Large intestine (tissue), 3 donors: Measurements from ENCODE around the gene GPER1. TPM values are rescaled to one million over a fixed set of nuclear protein-coding genes. Genes with fewer than 3 reads are reported as not detected.
"Not testable (repeated sequence)": the region's sequence is repeated elsewhere in the genome, so short reads cannot be mapped to it uniquely, and the experiment has no call there.

Experiments
- DNase-seq, 2 donors: peaks; one replicate each; pipeline versions ENCODE4 v3.0.0 to v3.0.0-alpha.2; 2013
- H3K27ac ChIP-seq: one replicate; pipeline ENCODE4 v1.5.1; 2013; ENCODE audit warnings: low read length
- H3K27me3 ChIP-seq: 2 replicates; pipeline ENCODE4 v1.6.1; 2013; ENCODE audit warnings: low read length; ENCODE audit not compliant: control insufficient read depth, insufficient read depth
- H3K36me3 ChIP-seq: 2 replicates; pipeline ENCODE4 v1.6.1; 2013; ENCODE audit warnings: low read length; ENCODE audit not compliant: control insufficient read depth, insufficient read depth
- H3K4me1 ChIP-seq: one replicate; pipeline ENCODE4 v1.6.1; 2013; ENCODE audit warnings: low read length; ENCODE audit not compliant: control insufficient read depth, insufficient read depth
- H3K4me3 ChIP-seq: one replicate; pipeline ENCODE4 v1.5.1; 2013; ENCODE audit warnings: low read length
- H3K9me3 ChIP-seq: one replicate; pipeline ENCODE4 v1.6.1; 2013; ENCODE audit warnings: mild to moderate bottlenecking, low read depth, low read length, moderate library complexity; ENCODE audit not compliant: control insufficient read depth
- WGBS: methylation state at CpG from one replicate; pipeline ENCODE4 v1.1.5; 2013; ENCODE audit warnings: low lambda C conversion rate; ENCODE audit not compliant: insufficient coverage; 5-methylcytosine and 5-hydroxymethylcytosine counted together
- polyA plus RNA-seq: library from polyadenylated mRNA; unstranded; fragments of 120-200 nt; gene quantifications from one replicate; pipeline ENCODE4 v1.2.1, GENCODE V29; 2013

GPER1 gene
- polyA plus RNA-seq, 1 donor: 1.1 TPM

DNA sequence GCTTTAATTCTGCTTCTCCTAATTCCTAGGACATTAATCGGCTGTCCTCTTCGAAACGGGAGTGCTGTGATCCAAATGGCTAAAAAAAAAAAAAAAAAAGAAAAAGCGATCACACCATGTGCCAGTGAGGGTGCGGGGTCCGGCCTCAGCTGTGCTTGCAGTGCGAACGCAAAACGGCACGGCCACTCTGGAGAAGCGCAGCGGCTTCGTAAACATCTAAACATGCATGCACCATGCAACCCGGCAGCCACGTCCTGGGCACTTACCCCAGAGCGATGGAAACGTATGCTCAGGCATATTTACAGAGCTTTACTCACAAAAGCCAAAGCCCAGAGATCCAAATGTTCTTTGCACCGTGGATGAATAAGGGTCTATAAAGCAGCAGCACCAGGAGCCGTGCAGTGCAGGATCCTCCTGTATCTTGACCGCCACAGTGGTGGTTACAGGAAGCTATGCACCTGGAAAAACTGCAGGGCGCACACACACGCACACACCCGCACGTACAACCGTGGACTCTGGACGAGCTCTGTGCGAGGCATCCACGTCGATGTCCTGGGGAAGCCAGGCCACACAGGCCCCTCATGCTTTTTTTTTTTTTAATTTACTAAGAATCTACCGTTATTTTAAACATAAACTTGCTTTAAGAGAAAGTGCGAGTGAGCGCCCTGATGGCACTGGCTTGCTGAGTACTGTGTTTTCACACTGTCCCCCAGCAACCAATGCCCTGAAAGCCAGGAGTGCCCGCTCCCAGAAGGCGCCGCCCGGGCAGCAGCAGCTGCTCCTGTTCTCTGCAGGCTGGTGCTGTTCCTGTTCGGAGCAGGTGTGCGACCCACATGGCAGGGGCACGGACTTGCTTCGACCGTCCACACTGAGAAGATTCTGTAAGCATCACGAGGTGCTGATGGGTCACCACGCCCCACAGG is 25.0 kb downstream of the GPER1 start:
- no peaks in the 10 kb centered on the region for H3K4me1 ChIP-seq
- no peak overlapping the region for H3K4me3 ChIP-seq
- H3K9me3 ChIP-seq: no peaks in the 10 kb centered on the region
- peaks cover 3% of the 10 kb centered on the region for H3K36me3 ChIP-seq
- H3K27me3 ChIP-seq: no peaks in the 10 kb centered on the region
- 85% methylated on average over 3 of the region's 43 CpGs for WGBS
- H3K27ac ChIP-seq: no peak overlapping the region
- no peak for DNase-seq

GRCh38 chr7:1113548-1113885 is 25.6 kb downstream of the GPER1 start:
- Histone ChIP-seq H3K4me3 (no peak overlapping the region), H3K9me3 (no peaks in the 10 kb centered on the region), H3K4me1 (no peaks in the 10 kb centered on the region), H3K27ac (no peak overlapping the region), H3K36me3 (peaks cover 3% of the 10 kb centered on the region), H3K27me3 (no peaks in the 10 kb centered on the region)
- DNase-seq: no peak
- no CpG with 5 or more reads among the region's 18 CpGs for WGBS

- DNase-seq: no peak
- Histone ChIP-seq H3K4me1 (no peaks in the 10 kb centered on the region), H3K27me3 (no peaks in the 10 kb centered on the region), H3K36me3 (peaks cover 3% of the 10 kb centered on the region), H3K4me3 (no peak overlapping the region), H3K9me3 (no peaks in the 10 kb centered on the region), H3K27ac (no peak overlapping the region)
- no CpG with 5 or more reads among the region's 13 CpGs for WGBS
Observed at GRCh38 chr7:1114088-1114487, 26.2 kb downstream of the GPER1 start.

DNA sequence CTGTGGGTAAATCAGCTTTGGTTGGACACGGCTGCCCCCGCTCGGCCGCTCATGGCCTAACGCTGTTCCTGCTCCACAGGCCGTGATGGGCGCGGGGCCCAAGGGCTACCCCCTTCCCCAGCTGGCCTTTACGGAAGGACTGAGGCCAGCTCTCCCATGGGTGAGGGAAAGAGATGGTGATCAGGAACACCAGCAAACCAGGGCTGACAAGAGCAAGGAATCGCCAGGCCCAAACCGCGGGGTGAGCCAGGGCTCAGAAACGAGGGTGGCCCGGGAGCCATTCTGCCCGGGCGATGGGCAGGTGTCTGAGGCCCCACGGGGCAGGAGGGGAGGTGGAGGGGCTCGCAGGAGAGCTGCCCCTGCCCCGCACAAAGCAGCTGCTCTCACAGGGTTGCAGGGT is 26.6 kb downstream of the GPER1 start:
- H3K27ac ChIP-seq: no peak overlapping the region
- no peaks in the 10 kb centered on the region for H3K9me3 ChIP-seq
- no peaks in the 10 kb centered on the region for H3K4me1 ChIP-seq
- DNase-seq: no peak
- H3K27me3 ChIP-seq: no peaks in the 10 kb centered on the region
- H3K4me3 ChIP-seq: no peak overlapping the region
- H3K36me3 ChIP-seq: peaks cover 3% of the 10 kb centered on the region
- WGBS: no CpG with 5 or more reads among the region's 19 CpGs

GRCh38 chr7:1115171-1116045 is 27.5 kb downstream of the GPER1 start:
- not testable (repeated sequence) for H3K27me3 ChIP-seq

GRCh38 chr7:1116383-1117008 is 28.6 kb downstream of the GPER1 start:
- H3K27me3 ChIP-seq, H3K27ac ChIP-seq, H3K4me3 ChIP-seq, H3K9me3 ChIP-seq, DNase-seq, H3K4me1 ChIP-seq, H3K36me3 ChIP-seq: not testable (repeated sequence)
- no CpG with 5 or more reads among the region's 49 CpGs for WGBS

More at GRCh38 chr7:1115171-1116045, 27.5 kb downstream of the GPER1 start:
- no CpG with 5 or more reads among the region's 44 CpGs for WGBS
- not testable (repeated sequence) for H3K36me3 ChIP-seq, H3K27ac ChIP-seq, DNase-seq, H3K4me3 ChIP-seq, H3K9me3 ChIP-seq, H3K4me1 ChIP-seq

DNA sequence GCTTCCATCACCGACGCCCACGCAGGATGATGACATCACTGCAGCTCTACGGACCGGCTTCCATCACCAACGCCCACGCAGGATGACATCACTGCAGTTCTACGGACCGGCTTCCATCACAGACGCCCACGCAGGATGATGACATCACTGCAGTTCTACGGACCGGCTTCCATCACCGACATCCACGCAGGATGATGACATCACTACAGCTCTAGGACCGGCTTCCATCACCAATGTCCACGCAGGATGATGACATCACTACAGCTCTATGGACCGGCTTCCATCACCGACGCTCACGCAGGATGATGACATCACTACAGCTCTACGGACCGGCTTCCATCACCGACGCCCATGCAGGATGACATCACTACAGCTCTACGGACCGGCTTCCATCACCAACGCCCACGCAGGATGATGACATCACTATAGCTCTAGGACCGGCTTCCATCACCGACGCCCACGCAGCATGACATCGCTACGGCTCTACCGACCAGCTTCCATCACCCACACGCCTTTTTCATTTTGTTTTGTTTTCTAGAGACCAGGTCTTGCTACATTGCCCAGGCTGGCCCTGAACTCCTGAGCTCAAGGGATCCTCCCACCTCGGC is 29.5 kb downstream of the GPER1 start:
- H3K9me3 ChIP-seq: no peaks in the 10 kb centered on the region
- DNase-seq: no peak
- H3K36me3 ChIP-seq: peaks cover 3% of the 10 kb centered on the region
- H3K4me1 ChIP-seq: no peaks in the 10 kb centered on the region
- H3K27me3 ChIP-seq: no peaks in the 10 kb centered on the region
- H3K4me3 ChIP-seq: no peak overlapping the region
- WGBS: 96% methylated on average over 5 of the region's 38 CpGs
- H3K27ac ChIP-seq: no peak overlapping the region

DNA sequence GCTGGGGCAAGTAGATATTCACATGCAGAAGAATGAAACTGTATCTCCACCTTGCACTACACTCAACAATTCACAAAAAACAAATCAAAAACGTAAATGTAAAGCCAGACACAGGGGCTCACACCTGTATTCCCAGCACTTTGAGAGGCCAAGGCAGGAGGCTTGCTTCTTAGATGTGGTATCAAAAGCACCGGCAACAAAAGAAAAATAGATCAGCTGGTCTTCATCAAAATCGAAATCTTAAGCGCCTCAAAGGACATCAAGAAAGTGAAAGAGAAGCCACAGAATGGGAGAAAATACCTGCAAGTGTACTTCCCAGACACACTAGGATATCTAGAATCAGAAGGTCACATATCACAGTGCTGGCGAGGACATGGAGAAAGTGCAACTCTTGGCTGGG is 31.3 kb downstream of the GPER1 start:
- H3K27ac ChIP-seq: no peak overlapping the region
- no peaks in the 10 kb centered on the region for H3K27me3 ChIP-seq
- H3K4me1 ChIP-seq: peaks cover 7% of the 10 kb centered on the region
- H3K36me3 ChIP-seq: no peaks in the 10 kb centered on the region
- WGBS: 96% methylated on average over 3 of the region's 5 CpGs
- no peak overlapping the region for H3K4me3 ChIP-seq
- DNase-seq: no peak
- H3K9me3 ChIP-seq: no peaks in the 10 kb centered on the region

DNA sequence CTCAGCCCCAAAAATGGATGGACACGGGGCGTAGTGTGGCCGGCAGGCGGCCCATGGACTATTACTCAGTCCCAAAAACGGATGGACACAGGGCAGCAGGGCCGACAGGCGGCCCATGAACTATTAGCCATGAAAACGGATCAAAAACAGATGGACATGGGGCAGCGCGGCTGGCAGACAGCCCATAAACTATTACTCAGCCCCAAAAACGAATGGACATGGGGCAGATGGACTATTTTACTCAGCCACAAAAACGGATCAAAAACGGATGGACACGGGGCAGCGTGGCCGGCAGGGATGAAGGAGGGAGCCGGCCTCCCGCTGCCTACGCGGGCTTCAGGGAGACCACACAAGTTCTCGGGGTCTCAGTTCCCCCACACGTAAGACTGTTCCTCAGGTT is 32.9 kb downstream of the GPER1 start:
- H3K9me3 ChIP-seq: no peaks in the 10 kb centered on the region
- H3K4me1 ChIP-seq: peaks cover 7% of the 10 kb centered on the region
- DNase-seq: no peak
- peaks cover 6% of the 10 kb centered on the region for H3K36me3 ChIP-seq
- no peak overlapping the region for H3K4me3 ChIP-seq
- no peak overlapping the region for H3K27ac ChIP-seq
- WGBS: 100% methylated on average over 1 of the region's 22 CpGs
- no peaks in the 10 kb centered on the region for H3K27me3 ChIP-seq

- Histone ChIP-seq H3K9me3 (no peaks in the 10 kb centered on the region), H3K4me3 (no peak overlapping the region)
Observed at GRCh38 chr7:1121476-1121875, 33.6 kb downstream of the GPER1 start.

More at GRCh38 chr7:1121476-1121875, 33.6 kb downstream of the GPER1 start:
- DNase-seq: no peak
- Histone ChIP-seq H3K36me3 (peaks cover 8% of the 10 kb centered on the region), H3K27ac (no peak overlapping the region), H3K27me3 (no peaks in the 10 kb centered on the region), H3K4me1 (peaks cover 7% of the 10 kb centered on the region)
- WGBS: no CpG with 5 or more reads among the region's 14 CpGs
